HTERT RPE-1 (cell line): Measurements from ENCODE around the gene NPLOC4.

Experiments
- in situ Hi-C: fragments of 300-500 bp; cut with MboI; formaldehyde crosslinking; loops from 4 replicates; pipeline ENCODE4 v1.14.3; 2020; ENCODE audit warnings: low sequenced_read_pairs

NPLOC4 gene

DNA sequence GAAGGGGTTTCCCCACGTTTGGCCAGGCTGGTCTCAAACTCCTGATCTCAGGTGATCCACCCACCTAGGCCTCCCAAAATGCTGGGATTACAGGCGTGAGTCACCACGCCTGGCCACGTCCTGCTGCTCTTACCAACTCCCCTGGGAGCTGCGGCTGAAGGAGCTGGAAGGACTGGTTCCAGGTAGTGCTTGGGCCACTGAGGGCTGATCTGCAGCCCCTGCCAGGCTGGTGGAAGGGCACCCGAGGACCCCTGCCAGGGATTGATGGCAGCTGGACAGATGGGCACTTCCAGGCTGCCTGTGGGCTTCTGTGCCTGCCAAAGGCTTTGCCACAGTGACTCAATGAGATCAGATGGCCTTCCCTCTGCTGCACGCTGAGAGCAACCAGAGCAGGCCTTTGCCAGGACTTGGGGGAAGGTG is 27.1 kb upstream of the NPLOC4 start:
- in situ Hi-C loops = no loop called here

DNA sequence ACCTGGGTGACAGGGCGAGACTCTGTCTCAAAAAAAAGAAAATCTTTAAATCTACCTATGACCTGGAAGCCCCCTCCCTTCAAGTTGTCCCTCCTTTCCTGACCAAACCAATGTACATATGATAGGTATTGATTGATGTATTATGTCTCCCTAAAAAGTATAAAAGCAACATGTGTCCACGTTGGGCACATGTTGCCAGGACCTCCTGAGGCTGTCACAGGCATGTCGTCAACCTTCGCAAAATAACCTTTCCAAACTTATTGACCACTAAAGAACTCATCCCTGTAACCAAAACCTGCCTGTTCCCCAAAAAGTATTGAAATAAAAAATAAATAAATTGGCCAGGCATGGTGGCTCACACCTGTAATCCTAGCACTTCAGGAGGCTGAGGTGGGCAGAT is 25.1 kb upstream of the NPLOC4 start:
- in situ Hi-C loops = no loop called here

DNA sequence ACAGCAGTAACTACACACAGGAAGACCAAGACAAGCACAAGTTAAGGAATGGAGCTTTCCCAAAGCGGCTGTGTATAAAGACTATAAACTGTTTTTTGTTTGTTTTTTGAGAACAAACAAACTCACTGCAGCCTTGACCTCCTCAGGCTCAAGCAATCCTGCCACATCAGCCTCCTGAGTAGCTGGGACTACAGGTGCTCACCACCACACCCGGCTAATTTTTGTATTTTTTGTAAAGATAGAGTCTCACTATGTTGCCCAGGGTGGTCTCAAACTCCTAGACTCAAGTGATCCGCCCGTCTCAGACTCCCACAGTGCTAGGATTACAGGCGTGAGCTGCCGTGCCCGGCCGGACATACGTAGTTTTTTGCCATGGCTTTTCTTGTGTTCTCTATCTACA is 23.5 kb upstream of the NPLOC4 start:
- in situ Hi-C loops = no loop called here

DNA sequence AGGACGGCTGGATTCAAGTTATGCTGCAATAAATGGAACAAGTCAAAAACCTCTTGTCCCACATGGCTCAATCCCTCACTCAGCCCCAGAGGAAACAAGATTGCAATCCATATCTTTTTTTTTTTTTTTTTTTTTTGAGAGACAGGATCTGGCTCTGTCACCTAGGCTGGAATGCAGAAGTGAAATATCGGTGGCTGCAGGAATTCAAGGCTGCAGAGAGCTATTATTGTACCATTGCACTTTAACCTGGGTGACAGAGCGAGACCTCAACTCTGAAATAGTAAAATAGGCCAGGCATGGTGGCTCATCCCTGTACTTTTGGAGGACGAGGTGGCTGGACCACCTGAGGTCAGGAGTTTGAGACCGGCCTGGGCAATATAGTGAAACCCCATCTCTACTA is 22.1 kb upstream of the NPLOC4 start:
- in situ Hi-C loops = no loop called here

DNA sequence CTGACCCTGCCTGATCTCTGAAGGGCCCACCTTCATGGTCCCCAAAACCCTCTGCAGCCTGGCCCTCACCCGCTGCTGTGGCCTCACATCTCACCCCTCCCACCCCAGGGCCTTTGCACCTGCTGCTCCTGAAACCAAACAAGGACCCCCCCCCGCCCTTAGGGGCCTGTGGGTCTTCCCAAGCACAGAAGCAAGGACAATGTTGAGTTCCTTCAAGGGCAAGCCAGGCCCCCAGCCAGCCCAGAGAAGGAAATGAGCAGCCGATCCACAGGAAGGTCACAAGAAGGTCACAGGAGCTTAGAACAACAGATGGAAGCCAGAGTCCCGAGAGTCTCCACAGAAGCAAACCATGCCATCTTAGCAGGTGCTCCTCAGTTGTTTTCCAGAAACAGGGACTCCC is 19.9 kb upstream of the NPLOC4 start:
- in situ Hi-C loops = no loop called here

DNA sequence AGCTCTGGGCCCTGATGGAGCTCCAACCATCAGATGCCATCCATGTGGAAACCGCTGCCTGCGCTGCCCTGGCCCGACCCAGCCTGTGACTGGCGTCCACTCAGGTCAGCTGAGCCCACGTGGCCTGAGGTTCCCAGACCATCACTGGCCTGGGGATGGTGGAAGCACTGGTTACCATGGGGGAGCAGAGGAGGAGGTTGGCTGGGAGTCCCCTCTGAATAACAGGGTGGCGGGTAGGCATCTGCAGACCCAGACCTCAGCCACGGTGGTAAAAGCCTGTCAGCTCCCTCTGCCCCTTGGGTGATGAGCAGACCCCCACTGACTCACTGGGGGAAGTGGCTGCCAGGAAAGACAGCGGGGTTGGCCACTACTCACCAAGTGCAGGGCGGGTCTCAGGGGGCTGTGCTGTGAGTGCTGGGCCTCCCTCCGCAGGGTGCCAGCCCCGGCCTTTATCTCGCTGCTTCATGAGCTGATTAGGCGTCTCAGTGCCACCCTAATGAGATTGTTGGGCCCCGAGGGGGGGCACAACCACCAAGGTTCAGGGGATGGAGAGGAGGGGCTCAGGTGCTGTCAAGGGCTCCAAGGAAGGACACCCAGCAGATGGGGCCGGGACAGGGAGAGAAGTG is 19.3 kb upstream of the NPLOC4 start, which contains the start of gene PDE6G:
Gene PDE6G, minus strand, starts transcription at position 425 of the 626 bp plus-strand sequence. CDS start 3,237 bp downstream, outside the sequence.
- in situ Hi-C loops = no loop called here

DNA sequence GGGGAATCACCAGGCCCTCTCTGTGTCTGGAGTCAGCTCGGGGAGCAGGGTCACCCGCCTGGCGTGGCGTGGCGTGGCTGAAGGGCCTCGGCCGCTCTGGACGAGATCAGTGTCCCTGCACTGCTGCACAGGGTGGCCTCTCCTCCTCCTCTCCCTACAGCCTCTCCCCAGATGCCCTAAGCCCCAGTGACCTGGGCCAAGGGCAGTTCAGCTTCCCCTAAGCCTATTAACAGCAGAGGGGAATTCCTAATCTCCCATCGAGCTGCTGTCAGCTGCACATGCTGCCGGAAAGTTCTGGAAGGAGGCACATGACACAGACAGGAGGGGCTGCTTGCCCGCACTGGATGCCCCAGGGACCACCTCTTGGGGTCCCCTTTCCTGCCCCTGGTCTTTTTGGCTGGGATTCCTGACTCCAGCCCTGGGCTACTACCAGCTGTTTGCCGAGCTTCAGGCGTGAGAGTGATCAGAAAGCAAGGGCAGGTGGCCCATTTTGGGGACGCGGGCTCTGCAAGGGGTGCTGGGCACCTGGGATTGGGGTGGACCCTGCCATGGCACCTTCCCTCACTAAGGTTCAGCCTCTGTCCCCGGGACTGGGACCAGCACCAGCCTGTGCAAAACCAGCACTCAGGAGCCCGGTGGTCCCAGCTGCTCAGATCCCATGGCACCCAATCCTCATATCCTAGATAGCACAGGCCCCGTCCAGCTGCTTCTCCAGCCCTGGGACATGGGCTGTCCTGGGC is 18.6 kb upstream of the NPLOC4 start:
- in situ Hi-C loops = no loop called here

DNA sequence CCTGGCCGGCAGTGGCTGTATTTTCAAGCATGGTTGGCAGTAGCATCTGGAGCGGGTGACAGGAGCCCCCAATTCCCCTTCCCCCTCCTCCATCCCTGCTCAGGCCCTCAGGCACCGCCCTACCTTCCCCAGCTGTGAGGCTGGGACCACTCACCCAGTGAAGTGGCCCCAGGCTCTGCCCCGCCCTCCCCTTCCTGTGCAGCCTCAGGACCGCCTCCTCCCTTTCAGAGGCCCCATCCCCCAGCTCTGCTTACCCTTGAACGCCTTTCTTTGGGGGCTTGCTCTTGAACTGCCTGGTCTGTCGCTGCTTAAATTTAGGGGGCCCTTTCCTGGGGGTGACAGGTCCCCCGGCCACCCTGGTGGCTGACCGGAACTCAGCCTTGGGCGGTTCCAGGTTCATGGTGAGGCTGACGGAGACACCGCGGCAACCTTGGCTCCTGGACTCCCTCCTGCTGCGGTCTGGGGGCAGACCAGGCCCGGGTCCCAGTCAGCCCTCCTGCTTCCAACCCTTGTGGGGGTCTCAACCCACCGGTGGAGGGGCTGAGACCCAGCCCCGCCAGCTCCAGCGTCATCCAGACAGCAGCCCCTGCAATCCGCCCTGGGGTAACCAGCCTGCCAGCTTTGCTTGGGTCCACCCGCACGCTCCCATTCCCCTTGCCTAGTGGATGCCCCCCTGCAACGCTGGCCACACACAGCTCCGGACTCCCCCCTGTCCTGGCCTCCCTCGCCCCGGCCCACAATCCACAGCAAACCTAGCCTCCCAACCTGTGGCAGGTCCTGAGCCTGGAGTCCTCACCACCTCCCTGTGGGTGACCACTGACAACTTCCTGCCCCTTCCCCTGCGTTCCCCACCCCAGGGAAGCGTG is 16.2 kb upstream of the NPLOC4 start:
- in situ Hi-C loops = no loop called here

DNA sequence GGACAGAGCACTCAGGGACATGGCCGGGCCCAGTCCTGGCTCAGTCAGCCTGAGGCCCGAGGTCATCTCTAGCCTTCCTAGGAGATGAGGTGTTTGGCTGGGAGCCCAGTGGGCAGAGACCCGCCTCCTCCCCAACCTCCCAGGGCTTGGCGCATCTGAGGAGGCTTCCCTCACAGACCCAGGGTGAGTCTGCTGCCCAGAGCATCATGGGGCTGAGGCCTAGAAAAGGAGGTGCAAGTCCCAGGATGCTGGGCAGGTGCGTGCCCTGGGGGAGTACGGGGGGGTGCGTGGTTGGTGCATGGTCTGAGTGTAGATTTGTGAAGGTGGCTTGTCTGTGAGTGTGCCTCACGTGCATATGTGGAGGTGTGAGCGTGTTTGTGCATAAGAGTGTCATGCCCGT is 14.8 kb upstream of the NPLOC4 start:
- in situ Hi-C loops = no loop called here

DNA sequence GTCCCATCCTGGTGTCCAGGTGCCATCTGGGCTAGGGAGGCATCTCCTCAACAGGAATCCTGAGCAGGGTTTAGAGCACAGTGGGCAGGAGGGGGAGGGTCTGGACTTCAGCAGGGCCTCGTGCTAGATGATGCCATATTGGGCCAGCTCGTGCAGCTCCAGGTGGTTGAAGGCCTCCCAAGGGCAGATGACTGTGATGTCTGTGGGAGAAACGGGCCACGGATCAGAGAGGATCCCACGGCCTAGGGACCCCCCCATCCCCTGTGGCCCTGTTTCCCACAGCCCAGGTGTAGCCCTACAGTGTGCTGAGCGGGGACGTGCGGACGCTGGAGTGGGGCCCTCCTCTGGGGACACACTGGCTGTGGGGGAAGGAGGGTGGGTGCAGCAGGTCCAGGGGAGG is 14.0 kb upstream of the NPLOC4 start:
- in situ Hi-C loops = no loop called here

DNA sequence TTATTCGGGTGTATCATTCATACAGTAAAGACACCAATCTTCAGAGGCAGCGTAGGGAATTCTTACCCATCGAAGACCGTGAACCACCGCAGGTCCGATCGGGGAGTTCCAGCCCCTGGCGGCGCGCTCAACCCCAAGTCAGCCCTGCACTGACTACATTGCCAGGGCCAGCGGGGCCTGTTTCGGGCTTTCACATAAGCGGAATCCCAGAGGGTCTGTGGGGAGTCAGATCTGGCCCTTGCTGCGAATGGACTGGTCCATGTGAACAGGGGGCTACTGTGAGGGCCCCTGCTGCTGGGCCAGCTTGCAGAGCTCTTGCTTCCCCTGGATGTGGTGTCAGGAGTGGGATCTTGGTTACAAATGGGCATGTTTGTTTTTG is 11.8 kb upstream of the NPLOC4 start:
- in situ Hi-C loops = no loop called here

DNA sequence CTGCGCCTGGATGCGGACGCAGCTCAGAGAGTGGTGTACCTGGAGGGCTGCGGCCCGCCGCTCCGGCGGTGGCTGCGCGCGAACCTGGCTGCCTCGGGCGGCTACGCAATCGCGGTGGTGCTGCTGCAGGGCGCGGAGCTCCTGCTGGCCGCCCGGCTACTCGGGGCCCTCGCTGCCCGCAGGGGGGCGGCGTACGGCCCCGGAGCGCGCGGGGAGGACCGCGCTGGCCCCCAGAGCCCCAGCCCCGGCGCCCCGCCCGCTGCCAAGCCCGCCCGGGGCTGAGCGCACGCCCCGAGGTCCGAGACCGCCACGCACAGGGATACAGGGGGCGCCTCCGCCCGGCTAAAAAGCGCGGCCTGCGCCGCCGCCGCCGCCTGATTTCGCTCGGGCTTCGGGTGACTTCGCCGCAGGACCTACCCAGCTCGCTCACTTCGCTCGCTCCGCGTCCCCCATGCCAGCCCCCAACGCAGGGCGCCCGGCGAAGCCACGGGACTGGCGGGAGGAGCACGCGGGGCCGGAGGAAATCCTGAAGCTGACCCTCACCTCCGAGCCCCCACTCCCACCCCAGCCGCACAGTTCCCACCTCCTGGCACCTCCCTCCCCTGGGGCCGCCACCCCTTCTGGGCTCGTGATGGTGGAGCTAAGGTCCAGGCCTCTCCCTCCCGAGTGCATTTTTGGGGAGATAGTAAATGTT is 11.2 kb upstream of the NPLOC4 start:
- in situ Hi-C loops = no loop called here

DNA sequence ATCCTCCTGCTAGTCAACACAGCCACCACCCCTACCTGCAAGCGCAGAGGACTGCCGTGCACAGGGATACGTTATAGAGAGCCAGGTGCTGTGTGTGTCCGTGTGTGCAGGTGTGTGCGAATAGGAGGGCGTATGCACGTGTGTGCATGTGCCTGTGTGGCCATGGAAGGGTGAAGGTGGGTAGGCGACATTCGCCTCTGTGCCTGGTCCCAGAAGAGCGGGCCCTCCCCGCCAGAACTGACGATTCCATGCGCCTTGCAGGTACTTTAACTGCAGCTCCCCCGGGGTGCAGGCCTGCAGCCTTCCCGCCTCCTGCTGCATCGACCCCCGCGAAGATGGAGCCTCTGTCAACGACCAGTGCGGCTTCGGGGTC is 10.7 kb upstream of the NPLOC4 start:
- in situ Hi-C loops = no loop called here

DNA sequence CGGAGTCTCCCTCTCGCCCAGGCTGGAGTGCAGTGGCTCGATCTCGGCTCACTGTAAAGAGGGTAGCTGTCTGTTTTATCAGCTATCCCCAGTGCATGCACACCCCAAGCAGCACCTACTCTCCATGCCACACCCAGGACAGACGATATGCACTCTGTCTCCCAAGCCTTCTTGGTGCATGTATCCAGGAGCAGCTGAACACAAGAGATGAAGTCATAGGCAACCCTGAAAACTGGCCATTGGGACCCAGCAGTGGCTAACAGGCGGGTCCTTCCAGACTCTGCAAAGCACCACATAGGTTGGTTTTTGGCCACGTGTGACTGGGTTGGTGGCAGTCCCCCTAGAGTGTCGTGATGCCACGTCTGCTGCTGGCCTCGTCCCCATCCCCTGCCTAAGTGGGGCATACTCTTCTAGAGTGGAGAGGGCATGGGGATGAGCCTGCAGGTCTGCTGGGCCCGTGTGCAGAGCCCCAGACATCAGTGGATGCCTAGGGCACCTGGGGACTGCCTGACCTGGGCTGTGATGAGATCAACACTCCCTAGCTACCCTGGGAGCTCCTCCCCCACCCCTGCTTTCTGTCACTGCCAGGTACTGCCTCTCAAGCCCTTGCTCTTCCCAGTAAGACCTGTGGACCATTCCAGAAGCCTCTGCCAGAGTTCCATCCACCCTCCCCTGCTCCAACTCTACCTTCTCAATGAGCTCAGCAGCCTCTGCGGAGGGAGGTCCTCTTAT is 10.1 kb upstream of the NPLOC4 start:
- in situ Hi-C loops = no loop called here

DNA sequence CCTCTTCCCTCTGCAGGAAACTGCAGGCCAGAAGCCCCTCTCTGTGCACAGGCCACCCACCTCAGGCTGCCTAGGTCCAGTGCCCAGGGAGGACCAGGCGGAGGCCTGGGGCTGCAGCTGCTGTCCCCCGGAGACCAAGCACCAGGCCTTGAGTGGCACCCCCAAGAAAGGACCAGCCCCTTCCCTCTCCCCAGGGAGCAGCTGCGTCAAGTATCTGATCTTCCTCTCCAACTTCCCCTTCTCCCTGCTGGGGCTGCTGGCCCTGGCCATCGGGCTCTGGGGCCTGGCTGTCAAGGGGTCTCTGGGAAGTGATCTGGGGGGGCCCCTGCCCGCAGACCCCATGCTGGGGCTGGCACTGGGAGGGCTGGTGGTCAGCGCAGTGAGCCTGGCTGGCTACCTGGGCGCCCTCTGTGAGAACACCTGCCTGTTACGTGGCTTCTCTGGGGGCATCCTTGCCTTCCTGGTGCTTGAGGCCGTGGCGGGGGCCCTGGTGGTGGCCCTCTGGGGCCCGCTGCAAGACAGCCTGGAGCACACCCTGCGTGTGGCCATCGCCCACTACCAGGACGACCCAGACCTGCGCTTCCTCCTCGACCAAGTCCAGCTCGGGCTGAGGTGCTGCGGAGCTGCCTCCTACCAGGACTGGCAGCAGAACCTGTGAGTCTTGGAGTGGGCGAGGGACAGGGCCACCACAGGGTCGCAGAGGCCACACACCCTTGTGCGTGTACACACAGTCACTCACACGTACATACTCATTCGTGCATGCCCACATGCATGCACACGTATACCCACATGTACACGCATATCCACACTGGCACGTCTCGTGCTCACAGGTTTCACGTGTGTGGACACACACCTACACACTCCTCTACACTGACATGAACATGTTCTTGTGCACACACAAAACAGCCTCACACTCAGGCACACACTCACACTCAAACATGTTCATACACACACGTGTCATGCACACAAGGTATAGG is 8.4 kb upstream of the NPLOC4 start:
- in situ Hi-C loops = no loop called here

DNA sequence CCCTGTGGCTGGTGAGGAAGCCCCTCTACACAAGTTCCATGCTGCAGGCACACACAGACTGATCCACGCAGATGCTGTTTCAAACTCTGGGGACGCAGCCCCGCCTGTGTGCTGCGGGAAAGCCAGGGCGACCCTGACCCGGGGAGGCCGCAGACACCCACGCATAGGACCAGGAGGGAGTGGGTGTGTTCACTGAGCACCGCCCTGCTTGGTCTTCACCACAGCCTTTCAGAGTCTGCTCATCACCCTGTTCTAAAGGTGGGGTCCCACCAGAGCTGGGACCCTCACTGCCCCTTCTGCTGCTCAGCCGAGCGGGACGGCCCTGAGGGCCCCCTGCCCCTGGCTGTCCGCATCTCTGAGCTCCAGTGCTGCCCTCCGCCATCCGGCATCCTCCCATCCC is 7.6 kb upstream of the NPLOC4 start:
- in situ Hi-C loops = no loop called here

DNA sequence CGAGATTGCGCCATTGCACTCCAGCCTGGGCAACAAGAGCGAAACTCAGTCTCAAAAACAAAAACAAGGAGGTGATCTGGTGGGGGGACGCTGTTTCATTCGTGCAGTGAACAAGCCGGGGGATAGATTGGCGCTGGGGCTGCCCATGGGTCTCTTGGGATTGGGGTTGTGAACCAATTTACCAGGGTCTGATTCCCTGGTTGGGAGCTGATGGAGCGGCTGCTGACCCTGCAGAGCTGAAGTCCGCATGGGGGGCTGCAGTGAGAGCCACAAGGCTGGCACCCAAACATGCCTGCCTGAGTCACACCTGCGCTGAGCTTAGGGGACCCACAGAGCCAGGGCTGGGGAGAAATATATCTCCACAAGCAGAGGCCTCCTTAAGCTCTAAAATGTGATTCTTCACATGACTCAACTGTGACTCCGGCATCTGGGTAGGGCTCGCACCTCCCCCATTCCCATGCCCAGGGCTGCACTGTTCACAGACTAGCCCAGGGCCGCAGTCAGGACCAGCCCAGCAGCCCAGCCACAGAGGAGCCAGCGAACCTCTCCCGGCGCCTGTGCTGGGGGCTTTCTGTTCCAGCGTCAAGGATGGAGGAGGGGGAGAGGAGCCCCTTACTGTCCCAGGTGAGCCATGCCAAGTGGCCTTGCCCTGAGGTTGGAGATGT is 5.0 kb upstream of the NPLOC4 start:
- in situ Hi-C loops = no loop called here

DNA sequence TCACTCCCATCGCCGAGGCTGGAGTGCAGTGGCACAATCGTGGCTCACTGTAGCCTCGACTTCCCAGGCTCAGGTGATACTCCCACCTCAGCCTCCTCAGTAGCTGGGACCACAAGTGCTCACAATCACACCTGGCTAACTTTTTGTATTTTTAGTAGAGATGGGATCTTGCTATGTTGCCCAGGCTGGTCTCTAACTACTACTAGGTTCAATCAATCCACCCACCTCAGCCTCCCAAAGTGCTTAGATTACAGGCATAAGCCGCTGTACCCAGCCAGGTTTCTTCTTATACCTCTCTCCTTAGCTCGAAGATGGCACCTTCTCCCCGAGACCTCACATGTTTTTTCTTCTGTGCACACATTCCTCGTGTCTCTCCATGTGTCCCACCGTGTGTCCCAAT is 3.1 kb upstream of the NPLOC4 start:
- in situ Hi-C loops = no loop called here

DNA sequence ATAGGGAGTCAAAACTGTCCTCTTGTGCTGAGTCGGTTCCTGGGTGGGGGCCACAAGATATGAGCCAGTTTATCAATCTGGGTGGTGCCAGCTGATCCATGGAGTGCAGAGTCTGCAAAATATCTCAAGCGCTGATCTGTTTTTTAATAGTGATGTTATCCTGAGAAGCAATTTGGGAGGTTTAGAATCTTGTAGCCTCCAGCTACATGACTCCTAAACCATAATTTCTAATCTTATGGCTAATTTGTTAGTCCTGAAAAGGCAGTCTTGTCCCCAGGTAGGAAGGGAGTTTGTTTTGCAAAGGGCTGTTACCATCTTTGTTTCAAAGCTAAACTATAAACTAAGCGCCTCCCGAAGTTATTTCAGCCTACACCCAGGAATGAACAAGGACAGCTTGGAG is 1.8 kb upstream of the NPLOC4 start:
- in situ Hi-C loops = no loop called here
